Measurements from ENCODE around the gene BTNL8.

- TF ChIP-seq CTCF (IDR thresholded peaks at IDR 0.05; ENCODE audit: borderline replicate concordance, extremely low read depth, low read length, poor library complexity, severe bottlenecking), result no peak
- no peak for TF ChIP-seq EZH2 (IDR thresholded peaks at IDR 0.05; ENCODE audit: borderline replicate concordance, low read depth, low read length, severe bottlenecking)
Measured at GRCh38 chr5:180960209-180960608, 61.2 kb downstream of the BTNL8 start.

Data from DND-41 (cell line).